ENCODE data around the gene SPAG4. TPM values are rescaled to one million over a fixed set of nuclear protein-coding genes. Genes with fewer than 3 reads are reported as not detected.
A peak's percentile ranks its signal among the peaks of the same experiment; 100 is the strongest.

SPAG4 gene
- total and polyA plus RNA-seq, 10 of the 15 experiments (the other 5 are each of a cell fraction or from before 2014, with no cell fraction given), result 0.90 to 12.5 (median 2.4) TPM

- CTCF ChIA-PET, result interaction anchor here (0.5 to 3.8 kb wide), 9 partner anchors 12 to 277 kb away, joined by 3 to 27 read pairs (median 4); partner anchors contain the start of gene SPAG4
- RAD21 ChIA-PET (ENCODE audit: unreplicated experiment), result interaction anchor here (1.0 kb wide), 1 partner anchor 13 kb away, joined by 4 read pairs; no protein-coding TSS in a partner anchor
- Histone ChIP-seq H3K27ac (ENCODE audit: control insufficient read depth, insufficient read depth) (no peak overlapping the region), H3K9me3 (replicated peaks; ENCODE audit: control insufficient read depth, insufficient read depth, low read length) (no peaks in the 10 kb centered on the region), H3K4me1 (ENCODE audit: control insufficient read depth, insufficient read depth, low read length) (peaks cover 19% of the 10 kb centered on the region), H2AFZ (ENCODE audit: control insufficient read depth, low read depth, low read length) (no peak overlapping the region), H3K79me2 (ENCODE audit: control insufficient read depth, insufficient read depth, low read length) (no peaks in the 10 kb centered on the region), H3K4me3 (no peak overlapping the region), H4K20me1 (ENCODE audit: control insufficient read depth, insufficient read depth) (no peaks in the 10 kb centered on the region), H3K9ac (ENCODE audit: control insufficient read depth, insufficient read depth, low read length) (no peak overlapping the region), H3K27me3 (replicated peaks in 1 of 2; ENCODE audit: control insufficient read depth in 2 of 2, insufficient read depth in 2 of 2, low read length in 1 of 2) (peaks cover 9 to 11% of the 10 kb centered on the region in 2 experiments; a peak in 3 of 4 replicates), H3K4me2 (ENCODE audit: control insufficient read depth, insufficient read depth) (no peak overlapping the region), H3K36me3 (ENCODE audit: control insufficient read depth in 2 of 2, insufficient read depth in 2 of 2, low read length in 1 of 2) (no peaks in the 10 kb centered on the region)
- intact Hi-C loops (cut with micrococcal nuclease; ENCODE audit: unreplicated experiment) (loop anchor here (5.0 kb wide), 1 partner anchor 93 kb away; the partner anchor contains the start of genes NFS1 and ROMO1), in situ Hi-C loops (cut with MboI) (no loop called here)
- DNase-seq (ENCODE audit: low read depth, low spot score), result no peak
- BruUV-seq (replicated peaks), result no TSS peak
- peak; percentile 7 for FAIRE-seq
- SMC1A ChIA-PET (ENCODE audit: uncharacterized antibody, unreplicated experiment), result interaction anchor here (1.0 to 2.0 kb wide), 4 partner anchors 14 to 140 kb away, joined by 3 to 6 read pairs (median 4); no protein-coding TSS in a partner anchor
- 63% methylated on average over 11 of the region's 11 CpGs for WGBS (ENCODE audit: insufficient coverage, insufficient replicate concordance, low lambda C conversion rate, missing lambda C conversion rate)
- POLR2A ChIA-PET, result interaction anchor here (0.5 to 0.6 kb wide), 2 partner anchors 9 to 139 kb away, joined by 3 to 4 read pairs; no protein-coding TSS in a partner anchor
- no peak for ATAC-seq
- TF ChIP-seq LARP7 (IDR thresholded peaks at IDR 0.05) (no peak), SREBF2 (IDR thresholded peaks at IDR 0.05; ENCODE audit: low read length) (no peak), PAX8 (IDR thresholded peaks at IDR 0.05) (no peak), IRF3 (IDR thresholded peaks at IDR 0.05) (no peak), TCF3 (IDR thresholded peaks at IDR 0.05; ENCODE audit: borderline replicate concordance, insufficient read depth, low read depth, low read length) (no peak), CREM (IDR thresholded peaks at IDR 0.05; ENCODE audit: low read depth) (no peak), ZNF622 (IDR thresholded peaks at IDR 0.05) (no peak), ZBED1 (IDR thresholded peaks at IDR 0.05; ENCODE audit: borderline replicate concordance) (no peak), CHD1 (IDR thresholded peaks at IDR 0.05; ENCODE audit: low read depth, low read length) (no peak), USF2 (IDR thresholded peaks at IDR 0.05; ENCODE audit: borderline replicate concordance, low read depth, low read length) (no peak)
Observed at GRCh38 chr20:35603695-35604448, 11.8 kb upstream of the SPAG4 start.

All from GM12878 (cell line).